CD4-positive, alpha-beta T cell (primary cell): ENCODE data around the gene PGA5. TPM values are rescaled to one million over a fixed set of nuclear protein-coding genes. Genes with fewer than 3 reads are reported as not detected.
"Not testable (repeated sequence)": the region's sequence is repeated elsewhere in the genome, so short reads cannot be mapped to it uniquely, and the experiment has no call there.

Experiments
- ATAC-seq: fragments of 200-7000 bp; cut with Tn5 transposase; one replicate; pipeline ENCODE4 v1.10.0; 2022; ENCODE audit warnings: mild to moderate bottlenecking; ENCODE audit not compliant: poor library complexity
- CTCF ChIA-PET: fragments of 350-600 bp; sonication (Branson Sonifier 250); formaldehyde crosslinking; loops from one replicate; lab custom pipeline; 2021; ENCODE audit warnings: antibody characterized with exemption, inconsistent platforms; lab: Charles Lee
- POLR2A ChIA-PET: fragments of 350-600 bp; sonication (Branson Sonifier 250); formaldehyde crosslinking; loops from one replicate; lab custom pipeline; 2021; ENCODE audit warnings: antibody characterized with exemption, inconsistent platforms; lab: Charles Lee
- DNase-seq, 14 experiments: peaks; one replicate each; pipeline ENCODE4 v3.0.0-alpha.2; 2013 to 2020; ENCODE audit warnings: mixed read lengths in 2 of 14
- H3K27ac ChIP-seq, 2 donors: one replicate each; pipeline versions ENCODE4 v1.5.1 to v1.7.0; 2013; ENCODE audit warnings: low read length in 2 of 2, low read depth in 1 of 2, mild to moderate bottlenecking in 1 of 2
- H3K27me3 ChIP-seq, 2 experiments: 1 replicate in 1 of 2; 2 replicates in 1 of 2; pipeline versions ENCODE4 v1.6.1 to v1.7.0; 2013; ENCODE audit warnings: low read length in 2 of 2, control low read depth in 1 of 2, mild to moderate bottlenecking in 1 of 2, moderate library complexity in 1 of 2; ENCODE audit not compliant: insufficient read depth in 2 of 2, control insufficient read depth in 1 of 2
- H3K36me3 ChIP-seq: one replicate; pipeline ENCODE4 v1.6.1; 2013; ENCODE audit warnings: low read length, control low read depth; ENCODE audit not compliant: insufficient read depth
- H3K4me1 ChIP-seq: one replicate; pipeline ENCODE4 v1.6.1; 2013; ENCODE audit warnings: low read length, control low read depth; ENCODE audit not compliant: insufficient read depth
- H3K4me3 ChIP-seq: one replicate; pipeline ENCODE4 v1.5.1; 2013; ENCODE audit warnings: mild to moderate bottlenecking, low read length, moderate library complexity
- H3K9me3 ChIP-seq, 2 experiments: 1 replicate in 1 of 2; 2 replicates in 1 of 2; pipeline versions ENCODE4 v1.6.1 to v1.7.0; 2013; ENCODE audit warnings: low read length in 2 of 2, mild to moderate bottlenecking in 2 of 2, control low read depth in 1 of 2, moderate library complexity in 1 of 2; ENCODE audit not compliant: control insufficient read depth in 1 of 2, insufficient read depth in 1 of 2
- H3K27ac Mint-ChIP-seq: one replicate; pipeline ENCODE4 v1.8.0; 2020; ENCODE audit warnings: mixed read lengths
- H3K27me3 Mint-ChIP-seq: one replicate; pipeline ENCODE4 v1.8.0; 2021; ENCODE audit warnings: mixed read lengths
- H3K36me3 Mint-ChIP-seq: one replicate; pipeline ENCODE4 v1.8.0; 2021; ENCODE audit warnings: low read depth, mixed read lengths
- H3K4me1 Mint-ChIP-seq: one replicate; pipeline ENCODE4 v1.8.0; 2021; ENCODE audit warnings: low read depth, mixed read lengths
- H3K4me3 Mint-ChIP-seq: one replicate; pipeline ENCODE4 v1.8.0; 2020; ENCODE audit warnings: mild to moderate bottlenecking, mixed read lengths
- H3K9me3 Mint-ChIP-seq: one replicate; pipeline ENCODE4 v1.8.0; 2020; ENCODE audit warnings: mixed read lengths
- intact Hi-C, 2 experiments: fragments of 100-400 bp; cut with DNase I in 1 of 2; cut with micrococcal nuclease in 1 of 2; formaldehyde crosslinking; loops; one replicate each; pipeline versions ENCODE4 v1.15.1 to v1.9.0; 2023 to 2025; cut with DNase I, micrococcal nuclease
- total RNA-seq, 174 experiments: library from RNA in 2 of 174; stranded (reverse) in 2 of 174; gene quantifications; one replicate each; pipeline ENCODE4 v1.2.3 and lab custom pipeline; 2021 to 2026

The PGA5 gene
- total RNA-seq, 2 experiments from 2014 or later: not detected

GRCh38 chr11:61237130-61237529, 3.8 kb upstream of the PGA5 start:
- H3K4me3 ChIP-seq, H3K4me1 ChIP-seq, H3K4me3 Mint-ChIP-seq, H3K9me3 Mint-ChIP-seq, H3K4me1 Mint-ChIP-seq, DNase-seq, H3K27me3 ChIP-seq, POLR2A ChIA-PET, H3K9me3 ChIP-seq, H3K27me3 Mint-ChIP-seq, CTCF ChIA-PET, H3K27ac Mint-ChIP-seq, ATAC-seq, H3K27ac ChIP-seq, intact Hi-C loops, H3K36me3 ChIP-seq, H3K36me3 Mint-ChIP-seq: not testable (repeated sequence)

- H3K4me1 Mint-ChIP-seq, H3K4me3 Mint-ChIP-seq, H3K36me3 Mint-ChIP-seq, CTCF ChIA-PET, intact Hi-C loops, H3K27ac Mint-ChIP-seq, H3K27me3 Mint-ChIP-seq, POLR2A ChIA-PET, H3K27ac ChIP-seq, H3K36me3 ChIP-seq, H3K9me3 ChIP-seq, H3K4me1 ChIP-seq, H3K9me3 Mint-ChIP-seq, DNase-seq, H3K27me3 ChIP-seq, H3K4me3 ChIP-seq, ATAC-seq: not testable (repeated sequence)
These were observed 687 bp upstream of the PGA5 start for GRCh38 chr11:61240288-61240687.

GRCh38 chr11:61241526-61241925, 551 bp downstream of the PGA5 start:
- CTCF ChIA-PET, POLR2A ChIA-PET: not testable (repeated sequence)

GRCh38 chr11:61245284-61245964, 4.4 kb downstream of the PGA5 start:
- intact Hi-C loops, ATAC-seq, H3K36me3 Mint-ChIP-seq, H3K4me1 ChIP-seq, H3K36me3 ChIP-seq, H3K27me3 ChIP-seq, CTCF ChIA-PET, DNase-seq, POLR2A ChIA-PET, H3K4me3 ChIP-seq, H3K9me3 ChIP-seq, H3K4me3 Mint-ChIP-seq, H3K27ac ChIP-seq, H3K27ac Mint-ChIP-seq, H3K27me3 Mint-ChIP-seq, H3K4me1 Mint-ChIP-seq, H3K9me3 Mint-ChIP-seq: not testable (repeated sequence)

More at GRCh38 chr11:61241526-61241925, 551 bp downstream of the PGA5 start:
- H3K27me3 Mint-ChIP-seq, H3K9me3 Mint-ChIP-seq, H3K4me1 Mint-ChIP-seq, H3K4me3 ChIP-seq, H3K4me3 Mint-ChIP-seq, H3K36me3 ChIP-seq, H3K9me3 ChIP-seq, DNase-seq, intact Hi-C loops, ATAC-seq, H3K27ac Mint-ChIP-seq, H3K36me3 Mint-ChIP-seq, H3K27me3 ChIP-seq, H3K27ac ChIP-seq, H3K4me1 ChIP-seq: not testable (repeated sequence)

GRCh38 chr11:61248071-61248470, 7.1 kb downstream of the PGA5 start:
- H3K36me3 ChIP-seq, DNase-seq, H3K27ac Mint-ChIP-seq, H3K9me3 Mint-ChIP-seq, intact Hi-C loops, H3K4me1 ChIP-seq, H3K36me3 Mint-ChIP-seq, H3K27ac ChIP-seq, H3K27me3 ChIP-seq, POLR2A ChIA-PET, ATAC-seq, H3K4me3 ChIP-seq, H3K4me3 Mint-ChIP-seq, H3K27me3 Mint-ChIP-seq, H3K9me3 ChIP-seq, CTCF ChIA-PET, H3K4me1 Mint-ChIP-seq: not testable (repeated sequence)

GRCh38 chr11:61249201-61249600, 8.2 kb downstream of the PGA5 start:
- H3K27me3 ChIP-seq, CTCF ChIA-PET, DNase-seq, H3K4me1 ChIP-seq, ATAC-seq, H3K9me3 ChIP-seq, intact Hi-C loops, H3K36me3 ChIP-seq, H3K4me1 Mint-ChIP-seq, H3K4me3 Mint-ChIP-seq, H3K27me3 Mint-ChIP-seq, H3K27ac Mint-ChIP-seq, H3K27ac ChIP-seq, H3K36me3 Mint-ChIP-seq, H3K9me3 Mint-ChIP-seq, POLR2A ChIA-PET, H3K4me3 ChIP-seq: not testable (repeated sequence)
